HEK293 (cell line): ENCODE measurements around the gene GPHB5.
"Not testable (repeated sequence)": the region's sequence is repeated elsewhere in the genome, so short reads cannot be mapped to it uniquely, and the experiment has no call there.

Source experiments
- CTCF ChIP-seq: fragments of 450-650 bp; formaldehyde crosslinking; IDR thresholded peaks from 2 replicates; pipeline ENCODE4 v1.5.1; 2016; ENCODE audit warnings: missing biosample characterization, missing genetic modification characterization
- KLF16 ChIP-seq: fragments of 450-650 bp; formaldehyde crosslinking; IDR thresholded peaks from 2 replicates; pipeline ENCODE4 v1.5.1; 2017; ENCODE audit warnings: missing biosample characterization, missing genetic modification characterization
- RBAK ChIP-seq: fragments of 450-650 bp; formaldehyde crosslinking; IDR thresholded peaks from 2 replicates; pipeline ENCODE4 v1.5.1; 2016; ENCODE audit warnings: missing biosample characterization, missing genetic modification characterization
- SP2 ChIP-seq: fragments of 450-650 bp; formaldehyde crosslinking; IDR thresholded peaks from 2 replicates; pipeline ENCODE4 v1.5.1; 2016; ENCODE audit warnings: missing biosample characterization, missing genetic modification characterization
- ZBTB21 ChIP-seq: fragments of 450-650 bp; formaldehyde crosslinking; IDR thresholded peaks from 2 replicates; pipeline ENCODE4 v1.5.1; 2017; ENCODE audit warnings: missing biosample characterization, missing genetic modification characterization
- ZNF10 ChIP-seq: fragments of 450-650 bp; formaldehyde crosslinking; IDR thresholded peaks from 2 replicates; pipeline ENCODE4 v1.5.1; 2017; ENCODE audit warnings: missing biosample characterization, missing genetic modification characterization
- ZNF274 ChIP-seq, 2 experiments: fragments of 200-500 bp in 1 of 2; fragments of 450-650 bp in 1 of 2; sonication (Bioruptor generic) in 1 of 2; formaldehyde crosslinking in 1 of 2; IDR thresholded peaks; 2 replicates each; pipeline versions ENCODE4 v1.5.1 to v1.6.1; 2014 to 2016; ENCODE audit warnings: borderline replicate concordance in 1 of 2, inconsistent platforms in 1 of 2, low read length in 1 of 2, missing biosample characterization in 1 of 2, missing genetic modification characterization in 1 of 2
- ZNF76 ChIP-seq: fragments of 450-650 bp; formaldehyde crosslinking; IDR thresholded peaks from 2 replicates; pipeline ENCODE4; 2016; ENCODE audit warnings: low read depth, missing biosample characterization, missing genetic modification characterization, borderline replicate concordance
- ZNF830 ChIP-seq: fragments of 450-650 bp; IDR thresholded peaks from 2 replicates; pipeline ENCODE4 v1.5.0; 2018; ENCODE audit warnings: missing biosample characterization, missing genetic modification characterization, low read depth, mild to moderate bottlenecking, moderate library complexity
- TF ChIP-seq, protein P1 (sequence below): fragments of 450-650 bp; formaldehyde crosslinking; IDR thresholded peaks from 2 replicates; pipeline ENCODE4 v1.5.1; 2017; ENCODE audit warnings: missing biosample characterization, missing genetic modification characterization

DNA sequence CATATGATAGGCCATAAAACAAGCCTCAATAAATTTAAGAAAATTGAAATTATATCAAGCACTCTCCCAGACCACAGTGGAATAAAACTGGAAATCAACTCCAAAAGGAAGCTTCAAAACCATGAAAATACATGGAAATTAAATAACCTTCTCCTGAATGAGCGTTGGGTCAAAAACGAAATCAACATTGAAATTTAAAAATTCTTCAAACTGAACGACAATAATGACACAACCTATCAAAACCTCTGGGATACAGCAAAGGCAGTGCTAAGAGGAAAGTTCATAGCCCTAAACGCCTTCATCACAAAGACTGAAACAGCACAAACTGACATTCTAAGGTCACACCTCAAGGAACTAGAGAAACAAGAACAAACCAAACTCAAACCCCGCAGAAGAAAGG lies 14.3 kb downstream of the GPHB5 start:
- TF ChIP-seq CTCF; RBAK (tag by site-specific recombination); KLF16; ZNF830 (tag by site-specific recombination); ZNF274 (IDR thresholded peaks at IDR 0.05; ENCODE audit: low read length); ZNF274 (tag by site-specific recombination; IDR thresholded peaks at IDR 0.05; ENCODE audit: borderline replicate concordance); ZBTB21; ZNF76 (tag by site-specific recombination); ZNF10 (tag by site-specific recombination); SP2: not testable (repeated sequence)
- TF ChIP-seq, protein P1, sequence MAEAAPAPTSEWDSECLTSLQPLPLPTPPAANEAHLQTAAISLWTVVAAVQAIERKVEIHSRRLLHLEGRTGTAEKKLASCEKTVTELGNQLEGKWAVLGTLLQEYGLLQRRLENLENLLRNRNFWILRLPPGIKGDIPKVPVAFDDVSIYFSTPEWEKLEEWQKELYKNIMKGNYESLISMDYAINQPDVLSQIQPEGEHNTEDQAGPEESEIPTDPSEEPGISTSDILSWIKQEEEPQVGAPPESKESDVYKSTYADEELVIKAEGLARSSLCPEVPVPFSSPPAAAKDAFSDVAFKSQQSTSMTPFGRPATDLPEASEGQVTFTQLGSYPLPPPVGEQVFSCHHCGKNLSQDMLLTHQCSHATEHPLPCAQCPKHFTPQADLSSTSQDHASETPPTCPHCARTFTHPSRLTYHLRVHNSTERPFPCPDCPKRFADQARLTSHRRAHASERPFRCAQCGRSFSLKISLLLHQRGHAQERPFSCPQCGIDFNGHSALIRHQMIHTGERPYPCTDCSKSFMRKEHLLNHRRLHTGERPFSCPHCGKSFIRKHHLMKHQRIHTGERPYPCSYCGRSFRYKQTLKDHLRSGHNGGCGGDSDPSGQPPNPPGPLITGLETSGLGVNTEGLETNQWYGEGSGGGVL = not testable (repeated sequence)
